ENCODE results near the gene PRDM16.

The PRDM16 gene

GRCh38 chr1:3111348-3112021 is 42.5 kb downstream of the PRDM16 start:
- no peak for DNase-seq

GRCh38 chr1:3112526-3112925 is 43.5 kb downstream of the PRDM16 start:
- DNase-seq: no peak

GRCh38 chr1:3113047-3113740 is 44.2 kb downstream of the PRDM16 start:
- DNase-seq: no peak

GRCh38 chr1:3113741-3114056 is 44.7 kb downstream of the PRDM16 start:
- no peak for DNase-seq

GRCh38 chr1:3114131-3114744 is 45.2 kb downstream of the PRDM16 start:
- DNase-seq: no peak

GRCh38 chr1:3114846-3115245 is 45.8 kb downstream of the PRDM16 start:
- no peak for DNase-seq

GRCh38 chr1:3115275-3116149 is 46.5 kb downstream of the PRDM16 start:
- no peak for DNase-seq

- DNase-seq: no peak
These were observed 47.1 kb downstream of the PRDM16 start for GRCh38 chr1:3116150-3116510.

GRCh38 chr1:3116560-3116959 is 47.6 kb downstream of the PRDM16 start:
- no peak for DNase-seq

GRCh38 chr1:3117879-3118278 is 48.9 kb downstream of the PRDM16 start:
- no peak for DNase-seq

GRCh38 chr1:3119061-3119460 is 50.1 kb downstream of the PRDM16 start:
- no peak for DNase-seq

GRCh38 chr1:3119725-3120124 is 50.7 kb downstream of the PRDM16 start:
- DNase-seq: no peak

GRCh38 chr1:3120140-3120539 is 51.1 kb downstream of the PRDM16 start:
- DNase-seq: no peak

- DNase-seq: no peak
These were observed 52.0 kb downstream of the PRDM16 start for GRCh38 chr1:3120994-3121393.

- no peak for DNase-seq
These were observed 52.6 kb downstream of the PRDM16 start for GRCh38 chr1:3121401-3122210.

- no peak for DNase-seq
These were observed 53.3 kb downstream of the PRDM16 start for GRCh38 chr1:3122311-3122710.

- no peak for DNase-seq
These were observed 55.2 kb downstream of the PRDM16 start for GRCh38 chr1:3124246-3124645.

- DNase-seq: no peak
These were observed 56.1 kb downstream of the PRDM16 start for GRCh38 chr1:3125078-3125477.

GRCh38 chr1:3125546-3126368 is 56.8 kb downstream of the PRDM16 start:
- DNase-seq: no peak

- no peak for DNase-seq
These were observed 58.0 kb downstream of the PRDM16 start for GRCh38 chr1:3126756-3127678.

- DNase-seq: no peak
These were observed 58.7 kb downstream of the PRDM16 start for GRCh38 chr1:3127738-3128137.
